Pancreas (tissue), 10 donors: ENCODE measurements around the gene OR2AK2. TPM values are rescaled to one million over a fixed set of nuclear protein-coding genes. Genes with fewer than 3 reads are reported as not detected.

Experiments used
- ATAC-seq, 4 donors: fragments of 200-7000 bp; cut with Tn5 transposase; one replicate each; pipeline versions ENCODE4 v1.8.0 to v1.9.1; 2020; ENCODE audit warnings: mild to moderate bottlenecking in 4 of 4, moderate library complexity in 4 of 4
- DNase-seq, 6 donors: peaks; one replicate each; pipeline ENCODE4 v3.0.0-alpha.2; 2020
- FAIRE-seq: peaks from 2 replicates; lab custom pipeline; 2012; peaks lifted over from hg19 to GRCh38; lab: Jason Lieb, UNC
- H3K27ac ChIP-seq, 4 donors: fragments of 200-600 bp; sonication (generic); 1 replicate in 3 of 4; 2 replicates in 1 of 4; pipeline versions ENCODE4 v1.5.0 to v1.8.0; 2020
- H3K27me3 ChIP-seq, 4 donors: fragments of 200-600 bp; one replicate each; pipeline ENCODE4 v1.8.0; 2021
- H3K36me3 ChIP-seq, 3 donors: fragments of 200-600 bp; sonication (generic) in 1 of 3; one replicate each; pipeline versions ENCODE4 v1.5.0 to v1.8.0; 2020 to 2021
- H3K4me1 ChIP-seq, 3 donors: fragments of 200-600 bp; one replicate each; pipeline ENCODE4 v1.8.0; 2021
- H3K4me3 ChIP-seq, 4 donors: fragments of 200-600 bp; sonication (generic) in 2 of 4; one replicate each; pipeline versions ENCODE4 v1.5.0 to v1.8.0; 2020 to 2021
- H3K9me3 ChIP-seq, 4 donors: fragments of 200-600 bp; one replicate each; pipeline ENCODE4 v1.8.0; 2021
- CTCF ChIP-seq, 4 donors: fragments of 200-600 bp; sonication (generic) in 3 of 4; IDR thresholded peaks; one replicate each; pipeline versions ENCODE4 v1.5.0 to v1.8.0; 2021; ENCODE audit warnings: antibody characterized with exemption in 4 of 4
- WGBS, 2 donors: extraction: QIAGEN DNeasy Blood & Tissue Kit; methylation state at CpG; one replicate each; pipeline ENCODE4 v1.1.7; 2013; 5-methylcytosine and 5-hydroxymethylcytosine counted together
- intact Hi-C, 3 donors: fragments of 100-400 bp; cut with DNase I; formaldehyde crosslinking; loops; one replicate each; pipeline versions ENCODE4 v1.11.1 to v1.14.2; 2022
- polyA plus RNA-seq, 2 donors: library from polyadenylated mRNA; stranded (reverse); fragments of 200-250 nt; gene quantifications; one replicate each; pipeline ENCODE4 v1.2.3, GENCODE V29; 2013
- total RNA-seq, 6 donors: library from RNA; stranded (reverse); fragmentation: NEBNext Ultra II Directional in 4 of 6; extraction: Animal tissue kit (Norgen Biotek cat#: 25700) in 4 of 6; gene quantifications; one replicate each; pipeline versions ENCODE4 v1.2.1 to v1.2.4, GENCODE V29; 2021 to 2023
- donor health status: healthy with polysubstance abuse.
- donor health status: DM: no; HTN: no; CAD: no; lungs with moderate emphysema.
- donor health status: DM: no; HTN: no; CAD: no.
- donor health status: control.
- donor health status: control.
- donor health status: Bipolar disorder and iron deficiency.
- donor health status: DM: yes; HTN: yes; CAD: no.
- donor health status: DM: no; HTN: no; CAD: no.
- donor health status: DM: no; HTN: no; CAD: no.
- donor health status: DM: yes; HTN: yes; CAD: no.

Gene OR2AK2, protein sequence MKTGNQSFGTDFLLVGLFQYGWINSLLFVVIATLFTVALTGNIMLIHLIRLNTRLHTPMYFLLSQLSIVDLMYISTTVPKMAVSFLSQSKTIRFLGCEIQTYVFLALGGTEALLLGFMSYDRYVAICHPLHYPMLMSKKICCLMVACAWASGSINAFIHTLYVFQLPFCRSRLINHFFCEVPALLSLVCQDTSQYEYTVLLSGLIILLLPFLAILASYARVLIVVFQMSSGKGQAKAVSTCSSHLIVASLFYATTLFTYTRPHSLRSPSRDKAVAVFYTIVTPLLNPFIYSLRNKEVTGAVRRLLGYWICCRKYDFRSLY
- total RNA-seq (not detected), polyA plus RNA-seq (not detected)

- no peaks in the 10 kb centered on the region for H3K27me3 ChIP-seq
- H3K4me3 ChIP-seq: no peak within 1 kb of the TSS
- no peaks in the 10 kb centered on the region for H3K4me1 ChIP-seq
- no peak for ATAC-seq
- FAIRE-seq: no peak
- no peaks in the 10 kb centered on the region for H3K36me3 ChIP-seq
- no peak for DNase-seq
- H3K27ac ChIP-seq: no peak within 1 kb of the TSS
- H3K9me3 ChIP-seq: no peaks in the 10 kb centered on the region
- WGBS, 2 donors: 62 to 77% methylated on average over 2 of the region's 2 CpGs
- intact Hi-C loops: no loop called here
- TF ChIP-seq CTCF (IDR thresholded peaks at IDR 0.05): no peak
These were observed at the start of gene OR2AK2 for GRCh38 chr1:247964933-247965332. TSS of gene OR2AK2 (plus strand) at chr1:247965233. CDS start at chr1:247965377, 144 bp downstream.

GRCh38 chr1:247919952-247920351 is 45.1 kb upstream of the OR2AK2 start, which contains the start of gene OR2T8:
TSS of gene OR2T8 (plus strand) at chr1:247920252. CDS start at chr1:247921018, 766 bp downstream.
- Histone ChIP-seq H3K27me3 (peaks cover 0 to 3% (median 0%) of the 10 kb centered on the region in 4 donors), H3K27ac (no peak within 1 kb of the TSS), H3K4me1 (no peaks in the 10 kb centered on the region), H3K9me3 (no peaks in the 10 kb centered on the region), H3K4me3 (no peak within 1 kb of the TSS), H3K36me3 (no peaks in the 10 kb centered on the region)
- ATAC-seq (no peak), DNase-seq (no peak), FAIRE-seq (no peak)
- no peak for TF ChIP-seq CTCF (IDR thresholded peaks at IDR 0.05)
- WGBS, 2 donors: 67 to 68% methylated on average over 2 of the region's 2 CpGs
- intact Hi-C loops: no loop called here

GRCh38 chr1:247923941-247924340 is 41.1 kb upstream of the OR2AK2 start:
- intact Hi-C loops: no loop called here
- Histone ChIP-seq H3K36me3 (no peaks in the 10 kb centered on the region), H3K9me3 (no peaks in the 10 kb centered on the region), H3K27ac (no peak overlapping the region), H3K27me3 (no peaks in the 10 kb centered on the region), H3K4me1 (no peaks in the 10 kb centered on the region), H3K4me3 (no peak overlapping the region)
- ATAC-seq (no peak), FAIRE-seq (no peak), DNase-seq (no peak)
- WGBS, 2 donors: 38 to 40% methylated on average over 3 of the region's 3 CpGs
- TF ChIP-seq CTCF (IDR thresholded peaks at IDR 0.05): no peak

- intact Hi-C loops: no loop called here
- no peak for DNase-seq
- 73 to 74% methylated on average over 9 of the region's 9 CpGs for WGBS, 2 donors
These were observed 40.2 kb upstream of the OR2AK2 start, which contains the start of gene OR2AJ1 for GRCh38 chr1:247924868-247925267. TSS of gene OR2AJ1 (plus strand) at chr1:247924889. CDS start at chr1:247933769, 8,880 bp downstream.

More at GRCh38 chr1:247924868-247925267, 40.2 kb upstream of the OR2AK2 start, which contains the start of gene OR2AJ1:
- Histone ChIP-seq H3K36me3 (no peaks in the 10 kb centered on the region), H3K9me3 (no peaks in the 10 kb centered on the region), H3K4me3 (no peak within 1 kb of the TSS), H3K27me3 (no peaks in the 10 kb centered on the region), H3K27ac (no peak within 1 kb of the TSS), H3K4me1 (no peaks in the 10 kb centered on the region)
- TF ChIP-seq CTCF (IDR thresholded peaks at IDR 0.05): no peak
- ATAC-seq: no peak
- FAIRE-seq: no peak
